T1000 (cell line): Measurements from ENCODE around the gene ELP4.

Experiments used
- DNase-seq: peaks from one replicate; lab custom pipeline; 2025; ENCODE audit warnings: mixed read lengths; lab: John Stamatoyannopoulos, UW

ELP4 gene

GRCh38 chr11:31780078-31780477 is 270.5 kb downstream of the ELP4 start:
- DNase-seq: no peak

GRCh38 chr11:31780480-31780971 is 271.0 kb downstream of the ELP4 start:
- DNase-seq: no peak

- DNase-seq: no peak
Measured at GRCh38 chr11:31782257-31782656, 272.7 kb downstream of the ELP4 start.

- DNase-seq: no peak
Measured at GRCh38 chr11:31783252-31783651, 273.7 kb downstream of the ELP4 start.

GRCh38 chr11:31784611-31785010 is 275.0 kb downstream of the ELP4 start:
- DNase-seq: no peak

GRCh38 chr11:31786996-31787685 is 277.6 kb downstream of the ELP4 start:
- DNase-seq: no peak

- DNase-seq: no peak
Measured at GRCh38 chr11:31788085-31788484, 278.5 kb downstream of the ELP4 start.

GRCh38 chr11:31790649-31791048 is 281.1 kb downstream of the ELP4 start:
- DNase-seq: no peak

GRCh38 chr11:31792036-31792435 is 282.5 kb downstream of the ELP4 start:
- no peak for DNase-seq

GRCh38 chr11:31792456-31792855 is 282.9 kb downstream of the ELP4 start:
- DNase-seq: no peak

- no peak for DNase-seq
Measured at GRCh38 chr11:31793264-31793663, 283.7 kb downstream of the ELP4 start.

GRCh38 chr11:31794548-31794947 is 285.0 kb downstream of the ELP4 start:
- DNase-seq: no peak

GRCh38 chr11:31795706-31796498 is 286.3 kb downstream of the ELP4 start:
- DNase-seq: no peak

GRCh38 chr11:31796499-31797189 is 287.1 kb downstream of the ELP4 start:
- no peak for DNase-seq

GRCh38 chr11:31797190-31798056 is 287.9 kb downstream of the ELP4 start:
- DNase-seq: no peak

- no peak for DNase-seq
Measured at GRCh38 chr11:31798057-31798553, 288.5 kb downstream of the ELP4 start.

GRCh38 chr11:31798554-31799434 is 289.2 kb downstream of the ELP4 start:
- no peak for DNase-seq

- no peak for DNase-seq
Measured at GRCh38 chr11:31799435-31800397, 290.1 kb downstream of the ELP4 start.
